Prostate gland (tissue), 2 donors: ENCODE measurements around the gene CPZ. TPM values are rescaled to one million over a fixed set of nuclear protein-coding genes. Genes with fewer than 3 reads are reported as not detected.

ENCODE experiments used
- DNase-seq: peaks from one replicate; pipeline ENCODE4 v3.0.0-alpha.2; 2019; ENCODE audit warnings: low spot score
- H3K27ac ChIP-seq, 2 donors: fragments of 200-600 bp; sonication (generic); 2 replicates each; pipeline ENCODE4 v1.5.1; 2017 to 2019
- H3K27me3 ChIP-seq: fragments of 200-600 bp; sonication (generic); replicated peaks from 2 replicates; pipeline ENCODE4 v1.5.1; 2019; ENCODE audit not compliant: insufficient read depth
- H3K36me3 ChIP-seq, 2 donors: fragments of 200-600 bp; sonication (generic); 1 replicate in 1 of 2; 2 replicates in 1 of 2; pipeline versions ENCODE4 v1.5.1 to v1.8.1; 2017 to 2019
- H3K4me1 ChIP-seq: fragments of 200-600 bp; sonication (generic); replicated peaks from 2 replicates; pipeline ENCODE4 v1.5.1; 2019
- H3K4me3 ChIP-seq, 2 donors: fragments of 200-600 bp; sonication (generic); 2 replicates each; pipeline ENCODE4 v1.5.1; 2017 to 2019
- H3K9me3 ChIP-seq: fragments of 200-600 bp; sonication (generic); 2 replicates; pipeline ENCODE4 v1.5.1; 2017
- POLR2A ChIP-seq: fragments of 450-650 bp; IDR thresholded peaks from one replicate; pipeline ENCODE4 v1.6.1; 2016; ENCODE audit warnings: antibody characterized with exemption, mild to moderate bottlenecking
- POLR2AphosphoS5 ChIP-seq: sonication (generic); formaldehyde crosslinking; IDR thresholded peaks from one replicate; pipeline ENCODE4 v1.6.1; 2017; ENCODE audit warnings: antibody characterized with exemption
- WGBS: methylation state at CpG from one replicate; pipeline ENCODE4 v1.1.5; 2018; 5-methylcytosine and 5-hydroxymethylcytosine counted together
- intact Hi-C: fragments of 100-400 bp; cut with DNase I; formaldehyde crosslinking; loops from one replicate; pipeline ENCODE4 v1.14.2; 2022
- total RNA-seq, 2 donors: library from RNA; depleted of rRNA; stranded (reverse); fragments of >200 nt; gene quantifications; one replicate each; pipeline ENCODE4 v1.1.0, GENCODE V29; 2016
- TF ChIP-seq, protein P1 (sequence below), 4 experiments: fragments of 200-600 bp in 2 of 4; fragments of 450-650 bp in 2 of 4; sonication (generic) in 2 of 4; IDR thresholded peaks; 1 replicate in 3 of 4; 2 replicates in 1 of 4; pipeline ENCODE4 v1.5.1; 2016 to 2019; ENCODE audit warnings: antibody characterized with exemption in 4 of 4, mild to moderate bottlenecking in 2 of 4, moderate library complexity in 2 of 4

The CPZ gene
- total RNA-seq, 2 donors from 2014 or later, result 0.73 to 15.1 TPM

GRCh38 chr4:8640816-8641215 lies 48.3 kb downstream of the CPZ start:
- intact Hi-C loops, result no loop called here
- no peak overlapping the region for H3K27ac ChIP-seq
- H3K4me1 ChIP-seq, result no peaks in the 10 kb centered on the region
- WGBS, result 90% methylated on average over 11 of the region's 11 CpGs
- H3K27me3 ChIP-seq, result peaks cover 6% of the 10 kb centered on the region
- no peaks in the 10 kb centered on the region for H3K36me3 ChIP-seq
- H3K9me3 ChIP-seq, result no peaks in the 10 kb centered on the region
- H3K4me3 ChIP-seq, result no peak overlapping the region
- no peak for TF ChIP-seq POLR2AphosphoS5
- TF ChIP-seq POLR2A, result no peak
- DNase-seq, result no peak

- Histone ChIP-seq H3K9me3 (no peaks in the 10 kb centered on the region), H3K4me3 (no peak overlapping the region), H3K27me3 (peaks cover 6% of the 10 kb centered on the region), H3K4me1 (no peaks in the 10 kb centered on the region), H3K36me3 (no peaks in the 10 kb centered on the region), H3K27ac (no peak overlapping the region)
- DNase-seq, result no peak
- TF ChIP-seq, protein P1, sequence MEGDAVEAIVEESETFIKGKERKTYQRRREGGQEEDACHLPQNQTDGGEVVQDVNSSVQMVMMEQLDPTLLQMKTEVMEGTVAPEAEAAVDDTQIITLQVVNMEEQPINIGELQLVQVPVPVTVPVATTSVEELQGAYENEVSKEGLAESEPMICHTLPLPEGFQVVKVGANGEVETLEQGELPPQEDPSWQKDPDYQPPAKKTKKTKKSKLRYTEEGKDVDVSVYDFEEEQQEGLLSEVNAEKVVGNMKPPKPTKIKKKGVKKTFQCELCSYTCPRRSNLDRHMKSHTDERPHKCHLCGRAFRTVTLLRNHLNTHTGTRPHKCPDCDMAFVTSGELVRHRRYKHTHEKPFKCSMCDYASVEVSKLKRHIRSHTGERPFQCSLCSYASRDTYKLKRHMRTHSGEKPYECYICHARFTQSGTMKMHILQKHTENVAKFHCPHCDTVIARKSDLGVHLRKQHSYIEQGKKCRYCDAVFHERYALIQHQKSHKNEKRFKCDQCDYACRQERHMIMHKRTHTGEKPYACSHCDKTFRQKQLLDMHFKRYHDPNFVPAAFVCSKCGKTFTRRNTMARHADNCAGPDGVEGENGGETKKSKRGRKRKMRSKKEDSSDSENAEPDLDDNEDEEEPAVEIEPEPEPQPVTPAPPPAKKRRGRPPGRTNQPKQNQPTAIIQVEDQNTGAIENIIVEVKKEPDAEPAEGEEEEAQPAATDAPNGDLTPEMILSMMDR (IDR thresholded peaks at IDR 0.05), result no peak
- intact Hi-C loops, result no loop called here
- WGBS, result 89% methylated on average over 15 of the region's 15 CpGs
These were observed 48.7 kb downstream of the CPZ start for GRCh38 chr4:8641256-8641655.

GRCh38 chr4:8641931-8642650 lies 49.5 kb downstream of the CPZ start:
- Histone ChIP-seq H3K27me3 (peaks cover 6% of the 10 kb centered on the region), H3K4me1 (no peaks in the 10 kb centered on the region), H3K27ac (no peak overlapping the region), H3K9me3 (no peaks in the 10 kb centered on the region), H3K36me3 (no peaks in the 10 kb centered on the region), H3K4me3 (no peak overlapping the region)
- TF ChIP-seq POLR2AphosphoS5, result no peak
- TF ChIP-seq, protein P1 (IDR thresholded peaks at IDR 0.05), result no peak
- no peak for TF ChIP-seq POLR2A
- DNase-seq, result no peak
- intact Hi-C loops, result no loop called here
- 83% methylated on average over 16 of the region's 16 CpGs for WGBS

DNA sequence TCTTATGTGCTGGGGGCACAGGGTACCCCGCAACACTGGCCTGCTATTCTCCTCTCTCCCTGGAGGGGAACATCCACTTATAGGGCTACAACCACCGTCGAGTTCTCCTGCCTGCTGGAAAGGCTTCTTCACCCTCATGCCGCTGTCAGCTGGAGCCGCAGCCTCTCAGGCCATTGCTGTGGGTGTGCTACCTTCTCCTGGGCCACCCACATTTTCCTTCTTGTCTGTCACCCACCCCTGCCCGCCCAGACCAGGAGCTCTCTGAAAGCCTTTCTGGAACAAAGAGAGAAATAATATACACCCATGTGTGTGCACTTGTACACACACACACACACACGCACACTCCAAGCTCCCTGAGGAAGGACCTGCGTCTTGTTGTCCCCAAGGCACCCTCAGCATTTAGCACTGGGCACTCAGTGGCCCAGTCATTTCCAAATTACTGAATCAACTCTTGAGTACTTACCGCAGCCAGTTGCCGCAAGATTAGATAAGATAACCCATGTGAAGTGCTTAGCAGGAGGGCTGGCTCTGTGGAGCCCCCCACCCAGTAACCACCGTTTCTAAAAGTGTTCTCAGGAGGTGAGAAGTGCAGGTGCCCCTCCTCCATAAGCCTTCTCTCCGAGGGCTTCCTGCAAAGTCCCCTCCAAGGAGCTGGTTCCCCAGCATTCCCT lies 50.2 kb downstream of the CPZ start:
- peaks cover 6% of the 10 kb centered on the region for H3K27me3 ChIP-seq
- H3K4me3 ChIP-seq, result no peak overlapping the region
- no peaks in the 10 kb centered on the region for H3K9me3 ChIP-seq
- intact Hi-C loops, result no loop called here
- H3K4me1 ChIP-seq, result no peaks in the 10 kb centered on the region
- no peak for DNase-seq
- no peak overlapping the region for H3K27ac ChIP-seq
- TF ChIP-seq POLR2AphosphoS5 (no peak), POLR2A (no peak)
- TF ChIP-seq, protein P1 (IDR thresholded peaks at IDR 0.05), result no peak
- 71% methylated on average over 12 of the region's 12 CpGs for WGBS
- no peaks in the 10 kb centered on the region for H3K36me3 ChIP-seq

DNA sequence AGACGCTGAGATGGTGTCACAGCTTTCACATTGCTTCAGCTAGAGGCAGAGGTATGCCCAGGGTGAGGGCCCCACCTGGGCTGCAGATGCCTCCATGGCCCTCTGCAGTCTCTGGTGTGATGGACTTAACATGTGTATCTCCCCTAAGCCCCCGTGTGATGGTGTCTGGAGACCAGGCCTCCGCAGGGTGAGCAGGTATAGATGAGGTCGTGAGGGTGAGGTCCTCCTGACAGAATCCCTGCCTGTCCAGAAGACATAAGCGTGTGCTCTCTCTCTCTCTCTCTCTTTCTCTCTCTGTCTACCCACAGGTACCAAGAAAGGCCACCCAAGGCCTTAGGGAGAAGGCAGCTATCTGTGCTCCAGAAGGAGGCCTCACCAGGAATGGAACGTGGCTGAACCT lies 50.9 kb downstream of the CPZ start:
- 76% methylated on average over 6 of the region's 6 CpGs for WGBS
- no peak for TF ChIP-seq POLR2AphosphoS5
- TF ChIP-seq, protein P1 (IDR thresholded peaks at IDR 0.05), result no peak
- TF ChIP-seq POLR2A, result no peak
- H3K27me3 ChIP-seq, result peaks cover 8% of the 10 kb centered on the region
- no peaks in the 10 kb centered on the region for H3K9me3 ChIP-seq
- no peak overlapping the region for H3K27ac ChIP-seq
- DNase-seq, result no peak
- intact Hi-C loops, result no loop called here
- H3K4me1 ChIP-seq, result no peaks in the 10 kb centered on the region
- no peak overlapping the region for H3K4me3 ChIP-seq
- H3K36me3 ChIP-seq, result no peaks in the 10 kb centered on the region
